Trophoblast cell (in vitro differentiated cells and primary cell): ENCODE data around the gene RPL36AL.

Source experiments
- DNase-seq, 2 donors: peaks; one replicate each; pipeline ENCODE4 v3.0.0-alpha.2; 2016
- H2AFZ ChIP-seq: 2 replicates; pipeline ENCODE4 v1.6.1; 2013; ENCODE audit warnings: low read length, moderate library complexity, mild to moderate bottlenecking; ENCODE audit not compliant: insufficient read depth, poor library complexity
- H2AK5ac ChIP-seq: 2 replicates; pipeline ENCODE4 v1.6.1; 2013; ENCODE audit warnings: mild to moderate bottlenecking, low read length
- H2BK120ac ChIP-seq: 2 replicates; pipeline ENCODE4 v1.6.1; 2013; ENCODE audit warnings: low read length, mild to moderate bottlenecking, moderate library complexity; ENCODE audit not compliant: insufficient read depth, poor library complexity
- H2BK12ac ChIP-seq: 2 replicates; pipeline ENCODE4 v1.6.1; 2013; ENCODE audit warnings: mild to moderate bottlenecking, low read length, moderate library complexity
- H2BK5ac ChIP-seq: 2 replicates; pipeline ENCODE4 v1.6.1; 2013; ENCODE audit warnings: low read length, low read depth, moderate library complexity, mild to moderate bottlenecking; ENCODE audit not compliant: poor library complexity
- H3K14ac ChIP-seq: 2 replicates; pipeline ENCODE4 v1.6.1; 2013; ENCODE audit warnings: mild to moderate bottlenecking, low read length
- H3K18ac ChIP-seq: 2 replicates; pipeline ENCODE4 v1.6.1; 2013; ENCODE audit warnings: mild to moderate bottlenecking, low read length
- H3K23ac ChIP-seq: 2 replicates; pipeline ENCODE4 v1.6.1; 2013; ENCODE audit warnings: low read length
- H3K27ac ChIP-seq: 2 replicates; pipeline ENCODE4 v1.5.1; 2013; ENCODE audit warnings: low read depth, mild to moderate bottlenecking, inconsistent platforms, low read length, moderate library complexity
- H3K27me3 ChIP-seq: 2 replicates; pipeline ENCODE4 v1.6.1; 2013; ENCODE audit warnings: inconsistent platforms, mild to moderate bottlenecking, low read length, moderate library complexity; ENCODE audit not compliant: insufficient read depth
- H3K36me3 ChIP-seq, 2 experiments: 1 replicate in 1 of 2; 2 replicates in 1 of 2; pipeline ENCODE4 v1.6.1; 2013; ENCODE audit warnings: low read length in 2 of 2, mild to moderate bottlenecking in 2 of 2, moderate library complexity in 1 of 2; ENCODE audit not compliant: insufficient read depth in 2 of 2, control insufficient read depth in 1 of 2
- H3K4ac ChIP-seq: 2 replicates; pipeline ENCODE4 v1.6.1; 2013; ENCODE audit warnings: low read depth, mild to moderate bottlenecking, low read length, moderate library complexity
- H3K4me1 ChIP-seq, 2 experiments: 1 replicate in 1 of 2; 2 replicates in 1 of 2; pipeline ENCODE4 v1.6.1; 2013; ENCODE audit warnings: low read length in 2 of 2, mild to moderate bottlenecking in 2 of 2, moderate library complexity in 1 of 2; ENCODE audit not compliant: insufficient read depth in 2 of 2, control insufficient read depth in 1 of 2
- H3K4me2 ChIP-seq: 2 replicates; pipeline ENCODE4 v1.6.1; 2013; ENCODE audit warnings: inconsistent platforms, mild to moderate bottlenecking, low read length, moderate library complexity
- H3K4me3 ChIP-seq: 2 replicates; pipeline ENCODE4 v1.5.1; 2013; ENCODE audit warnings: mild to moderate bottlenecking, low read depth, low read length, inconsistent platforms
- H3K79me1 ChIP-seq: one replicate; pipeline ENCODE4 v1.6.1; 2013; ENCODE audit warnings: low read length
- H3K79me2 ChIP-seq: 2 replicates; pipeline ENCODE4 v1.6.1; 2013; ENCODE audit warnings: low read length, mild to moderate bottlenecking; ENCODE audit not compliant: control insufficient read depth, insufficient read depth, poor library complexity
- H3K9ac ChIP-seq: 2 replicates; pipeline ENCODE4 v1.6.1; 2013; ENCODE audit warnings: mild to moderate bottlenecking, low read length
- H3K9me3 ChIP-seq: 2 replicates; pipeline ENCODE4 v1.6.1; 2013; ENCODE audit warnings: low read depth, mild to moderate bottlenecking, control low read depth, inconsistent platforms, low read length; ENCODE audit not compliant: insufficient read depth
- H4K12ac ChIP-seq: 2 replicates; pipeline ENCODE4 v1.6.1; 2013; ENCODE audit warnings: low read depth, mild to moderate bottlenecking, low read length, moderate library complexity
- H4K8ac ChIP-seq: 2 replicates; pipeline ENCODE4 v1.6.1; 2013; ENCODE audit warnings: low read depth, mild to moderate bottlenecking, low read length, moderate library complexity
- H4K91ac ChIP-seq: one replicate; pipeline ENCODE4 v1.6.1; 2013; ENCODE audit warnings: low read depth, mild to moderate bottlenecking, low read length, moderate library complexity
- WGBS: extraction: QIAGEN DNeasy Blood & Tissue Kit; methylation state at CpG from one replicate; pipeline ENCODE4 v1.1.7; 2013; ENCODE audit warnings: missing lambda C conversion rate; ENCODE audit not compliant: insufficient read length, insufficient coverage; ENCODE audit errors: extremely low coverage; 5-methylcytosine and 5-hydroxymethylcytosine counted together

RPL36AL gene

GRCh38 chr14:49584058-49584457 lies 36.4 kb downstream of the RPL36AL start:
- H2AK5ac ChIP-seq: no peak overlapping the region
- no peak overlapping the region for H2BK5ac ChIP-seq
- H3K79me1 ChIP-seq: peaks cover 7% of the 10 kb centered on the region
- no peak overlapping the region for H3K18ac ChIP-seq
- peak overlapping the region; percentile 51 for H3K4me3 ChIP-seq
- no peaks in the 10 kb centered on the region for H3K27me3 ChIP-seq
- H3K14ac ChIP-seq: no peak overlapping the region
- no peak overlapping the region for H2AFZ ChIP-seq
- peaks cover 14 to 17% of the 10 kb centered on the region in 2 experiments for H3K36me3 ChIP-seq
- peaks cover 16% of the 10 kb centered on the region for H3K79me2 ChIP-seq
- no peak for DNase-seq
- H4K12ac ChIP-seq: no peak overlapping the region
- H3K4me2 ChIP-seq: peak overlapping the region; percentile 60
- peaks cover 0 to 7% of the 10 kb centered on the region in 2 experiments for H3K4me1 ChIP-seq
- no peak overlapping the region for H4K8ac ChIP-seq
- H3K23ac ChIP-seq: no peak overlapping the region
- no peak overlapping the region for H4K91ac ChIP-seq
- no peak overlapping the region for H3K27ac ChIP-seq
- no peak overlapping the region for H2BK120ac ChIP-seq
- H3K9me3 ChIP-seq: no peaks in the 10 kb centered on the region
- H3K4ac ChIP-seq: peak overlapping the region; percentile 37
- WGBS: no CpG with 5 or more reads among the region's 11 CpGs
- no peak overlapping the region for H2BK12ac ChIP-seq
- peak overlapping the region; percentile 70 for H3K9ac ChIP-seq

GRCh38 chr14:49583629-49584028 lies 36.8 kb downstream of the RPL36AL start:
- Histone ChIP-seq H3K9ac (no peak overlapping the region), H3K23ac (no peak overlapping the region), H2BK12ac (no peak overlapping the region), H2BK120ac (no peak overlapping the region), H3K14ac (no peak overlapping the region), H3K27ac (no peak overlapping the region), H3K79me1 (peaks cover 7% of the 10 kb centered on the region), H2BK5ac (no peak overlapping the region), H4K12ac (no peak overlapping the region), H3K4me2 (no peak overlapping the region), H3K4ac (peak overlapping the region; percentile 37), H3K4me1 (peaks cover 0 to 7% of the 10 kb centered on the region in 2 experiments), H3K4me3 (no peak overlapping the region), H3K9me3 (no peaks in the 10 kb centered on the region), H3K18ac (no peak overlapping the region), H4K8ac (no peak overlapping the region), H3K27me3 (no peaks in the 10 kb centered on the region), H2AFZ (no peak overlapping the region), H3K36me3 (peaks cover 14 to 17% of the 10 kb centered on the region in 2 experiments), H3K79me2 (peaks cover 16% of the 10 kb centered on the region), H2AK5ac (no peak overlapping the region), H4K91ac (no peak overlapping the region)
- no CpG with 5 or more reads among the region's 6 CpGs for WGBS
- DNase-seq: no peak

- Histone ChIP-seq H4K8ac (no peak overlapping the region), H3K36me3 (peaks cover 16 to 21% of the 10 kb centered on the region in 2 experiments), H4K12ac (no peak overlapping the region), H2AFZ (no peak overlapping the region), H3K27ac (no peak overlapping the region), H3K4me2 (no peak overlapping the region), H3K23ac (no peak overlapping the region), H3K14ac (no peak overlapping the region), H3K4me1 (peaks cover 0 to 7% of the 10 kb centered on the region in 2 experiments), H3K9me3 (no peaks in the 10 kb centered on the region), H2BK12ac (no peak overlapping the region), H3K27me3 (no peaks in the 10 kb centered on the region), H3K9ac (no peak overlapping the region), H4K91ac (no peak overlapping the region), H2AK5ac (no peak overlapping the region), H3K4me3 (no peak overlapping the region), H3K4ac (no peak overlapping the region), H3K79me1 (peaks cover 7% of the 10 kb centered on the region), H2BK120ac (no peak overlapping the region), H3K79me2 (peaks cover 16% of the 10 kb centered on the region), H2BK5ac (no peak overlapping the region), H3K18ac (no peak overlapping the region)
- no peak for DNase-seq
- no CpG with 5 or more reads among the region's 4 CpGs for WGBS
Measured at GRCh38 chr14:49582113-49582977, 38.1 kb downstream of the RPL36AL start.

- no peak overlapping the region for H2BK5ac ChIP-seq
- no peak overlapping the region for H4K91ac ChIP-seq
- no peak overlapping the region for H2AFZ ChIP-seq
- H2AK5ac ChIP-seq: no peak overlapping the region
- H2BK120ac ChIP-seq: no peak overlapping the region
- no peaks in the 10 kb centered on the region for H3K9me3 ChIP-seq
- no peak overlapping the region for H3K18ac ChIP-seq
- peaks cover 19 to 28% of the 10 kb centered on the region in 2 experiments for H3K36me3 ChIP-seq
- no peak overlapping the region for H3K23ac ChIP-seq
- H3K4me2 ChIP-seq: no peak overlapping the region
- no peak overlapping the region for H3K27ac ChIP-seq
- H4K8ac ChIP-seq: no peak overlapping the region
- H3K79me2 ChIP-seq: peaks cover 16% of the 10 kb centered on the region
- no peak for DNase-seq
- H3K4me3 ChIP-seq: no peak overlapping the region
- peaks cover 0 to 7% of the 10 kb centered on the region in 2 experiments for H3K4me1 ChIP-seq
- H3K4ac ChIP-seq: no peak overlapping the region
- WGBS: no CpG with 5 or more reads among the region's 9 CpGs
- H3K79me1 ChIP-seq: peaks cover 7% of the 10 kb centered on the region
- H4K12ac ChIP-seq: no peak overlapping the region
- no peaks in the 10 kb centered on the region for H3K27me3 ChIP-seq
- no peak overlapping the region for H3K9ac ChIP-seq
- H2BK12ac ChIP-seq: no peak overlapping the region
- H3K14ac ChIP-seq: no peak overlapping the region
Measured at GRCh38 chr14:49581209-49582112, 39.0 kb downstream of the RPL36AL start.
